Naive B cell (primary cell): ENCODE results near the gene ASB13. TPM values are rescaled to one million over a fixed set of nuclear protein-coding genes. Genes with fewer than 3 reads are reported as not detected.

Source experiments
- ATAC-seq, 2 donors: fragments of 150-1000 bp; cut with Tn5 transposase; 2 replicates each; pipeline ENCODE4 v1.10.0; 2021; ENCODE audit warnings: low read depth in 2 of 2, mild to moderate bottlenecking in 2 of 2, moderate library complexity in 2 of 2
- DNase-seq: peaks from one replicate; pipeline ENCODE4 v3.0.0; 2022
- H3K27ac Mint-ChIP-seq, 6 donors: one replicate each; pipeline ENCODE4 v1.8.0; 2020 to 2022; ENCODE audit warnings: mild to moderate bottlenecking in 6 of 6, mixed read lengths in 6 of 6, moderate library complexity in 5 of 6, inconsistent platforms in 2 of 6
- H3K27me3 Mint-ChIP-seq, 3 donors: one replicate each; pipeline ENCODE4 v1.8.0; 2021 to 2022; ENCODE audit warnings: mixed read lengths in 3 of 3, mild to moderate bottlenecking in 1 of 3
- H3K36me3 Mint-ChIP-seq, 2 donors: one replicate each; pipeline ENCODE4 v1.8.0; 2020 to 2022; ENCODE audit warnings: mixed read lengths in 2 of 2, inconsistent platforms in 1 of 2, mild to moderate bottlenecking in 1 of 2
- H3K4me1 Mint-ChIP-seq, 3 donors: one replicate each; pipeline ENCODE4 v1.8.0; 2020 to 2022; ENCODE audit warnings: mixed read lengths in 3 of 3, inconsistent platforms in 1 of 3, mild to moderate bottlenecking in 1 of 3, moderate library complexity in 1 of 3
- H3K4me3 Mint-ChIP-seq, 8 donors: one replicate each; pipeline ENCODE4 v1.8.0; 2020 to 2022; ENCODE audit warnings: mild to moderate bottlenecking in 8 of 8, mixed read lengths in 8 of 8, moderate library complexity in 8 of 8, inconsistent platforms in 2 of 8
- H3K9me3 Mint-ChIP-seq, 7 donors: one replicate each; pipeline ENCODE4 v1.8.0; 2020 to 2022; ENCODE audit warnings: mixed read lengths in 7 of 7, mild to moderate bottlenecking in 5 of 7, inconsistent platforms in 2 of 7, moderate library complexity in 1 of 7
- polyA plus RNA-seq, 6 donors: library from polyadenylated mRNA; unstranded; fragments of 300-500 nt; fragmentation: Illumina TruSeq; gene quantifications; one replicate each; pipeline ENCODE4 v1.2.3, GENCODE V29; 2021; ENCODE audit warnings: low read depth in 6 of 6

ASB13 gene
- polyA plus RNA-seq, 6 donors from 2014 or later, result 5.4 to 15.0 (median 7.7) TPM

DNA sequence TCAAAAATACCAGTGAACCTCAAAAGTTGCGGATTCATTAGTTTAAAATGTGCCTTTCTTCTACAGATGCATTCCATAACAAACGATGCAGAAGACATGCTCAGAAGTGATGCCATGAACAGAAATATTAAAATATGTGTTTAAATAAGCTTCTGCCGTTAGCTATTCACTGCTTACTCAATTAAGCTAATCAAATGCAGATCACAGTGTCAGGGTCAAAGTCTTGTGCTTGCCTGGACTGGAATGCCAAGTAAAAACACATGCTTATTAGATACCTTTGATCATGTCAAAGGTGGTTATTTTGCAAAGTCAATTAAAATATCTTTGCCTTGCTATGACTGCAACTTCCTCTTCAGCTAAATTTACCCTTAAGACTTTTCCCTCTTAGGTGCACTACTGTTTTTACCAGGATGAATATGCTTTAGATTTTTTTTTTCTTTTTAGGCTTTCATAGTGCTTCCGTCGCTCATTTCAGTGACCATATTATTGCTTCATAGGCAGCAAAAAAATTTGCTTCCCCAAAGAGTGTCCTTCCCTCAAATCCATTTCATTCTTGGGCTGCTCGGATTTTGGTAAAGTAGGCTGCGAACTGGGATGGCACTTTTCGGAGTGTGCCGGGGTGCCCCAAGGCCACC, 905 bp downstream of the ASB13 start:
- Mint-ChIP-seq H3K36me3 (no peaks in the 10 kb centered on the region), H3K9me3 (no peaks in the 10 kb centered on the region), H3K27me3 (peaks cover 0 to 6% (median 0%) of the 10 kb centered on the region in 3 donors), H3K27ac (peak overlapping the region in 2 of 6 donors; percentile 28 to 37), H3K4me3 (peak overlapping the region; percentile 81 to 93 (median 88)), H3K4me1 (peaks cover 12 to 27% (median 18%) of the 10 kb centered on the region in 3 donors)
- DNase-seq (no peak), ATAC-seq (peak; percentile 3 to 17)

DNA sequence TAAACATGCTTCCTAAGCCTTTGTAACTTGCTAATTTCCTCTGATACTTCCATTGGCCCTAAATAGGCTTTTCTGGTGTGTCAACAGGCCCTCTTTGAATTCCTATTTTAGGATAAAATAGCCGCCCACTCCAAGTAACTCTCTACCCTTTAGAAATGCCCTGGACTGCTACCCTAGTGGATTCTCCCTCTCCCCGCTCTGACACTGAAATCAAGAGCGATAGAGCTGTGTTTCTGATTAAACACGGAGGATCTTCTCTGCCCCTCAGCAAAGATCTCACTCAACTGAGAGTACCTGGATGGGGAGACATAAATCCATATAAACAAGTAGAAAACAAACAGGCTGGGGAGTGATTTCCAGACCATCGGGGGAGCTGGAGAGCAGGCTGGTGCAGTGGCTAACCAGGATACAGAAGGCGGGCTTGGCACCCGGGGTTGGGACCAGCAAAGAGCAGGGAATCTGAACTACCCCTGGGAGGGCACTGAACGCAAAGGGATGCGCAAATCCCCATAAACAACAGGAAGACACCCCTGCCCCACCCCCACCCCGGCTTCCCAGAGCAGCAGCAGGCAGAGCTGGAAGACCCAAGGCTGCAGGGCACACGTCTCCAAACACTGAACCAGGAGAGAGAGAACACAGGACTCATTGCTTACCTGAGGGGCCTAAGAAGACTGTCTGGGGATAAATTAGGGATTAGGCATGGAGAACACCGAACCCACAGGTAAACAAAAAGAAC, 2.5 kb downstream of the ASB13 start:
- DNase-seq (no peak), ATAC-seq (no peak)
- H3K27me3 Mint-ChIP-seq, result no peaks in the 10 kb centered on the region
- no peaks in the 10 kb centered on the region for H3K36me3 Mint-ChIP-seq
- H3K4me3 Mint-ChIP-seq, result peak overlapping the region in 2 of 8 donors; percentile 3 to 54
- H3K27ac Mint-ChIP-seq, result peak overlapping the region in 1 of 6 donors; percentile 39
- H3K4me1 Mint-ChIP-seq, result peaks cover 27 to 41% (median 31%) of the 10 kb centered on the region in 3 donors
- no peaks in the 10 kb centered on the region for H3K9me3 Mint-ChIP-seq

DNA sequence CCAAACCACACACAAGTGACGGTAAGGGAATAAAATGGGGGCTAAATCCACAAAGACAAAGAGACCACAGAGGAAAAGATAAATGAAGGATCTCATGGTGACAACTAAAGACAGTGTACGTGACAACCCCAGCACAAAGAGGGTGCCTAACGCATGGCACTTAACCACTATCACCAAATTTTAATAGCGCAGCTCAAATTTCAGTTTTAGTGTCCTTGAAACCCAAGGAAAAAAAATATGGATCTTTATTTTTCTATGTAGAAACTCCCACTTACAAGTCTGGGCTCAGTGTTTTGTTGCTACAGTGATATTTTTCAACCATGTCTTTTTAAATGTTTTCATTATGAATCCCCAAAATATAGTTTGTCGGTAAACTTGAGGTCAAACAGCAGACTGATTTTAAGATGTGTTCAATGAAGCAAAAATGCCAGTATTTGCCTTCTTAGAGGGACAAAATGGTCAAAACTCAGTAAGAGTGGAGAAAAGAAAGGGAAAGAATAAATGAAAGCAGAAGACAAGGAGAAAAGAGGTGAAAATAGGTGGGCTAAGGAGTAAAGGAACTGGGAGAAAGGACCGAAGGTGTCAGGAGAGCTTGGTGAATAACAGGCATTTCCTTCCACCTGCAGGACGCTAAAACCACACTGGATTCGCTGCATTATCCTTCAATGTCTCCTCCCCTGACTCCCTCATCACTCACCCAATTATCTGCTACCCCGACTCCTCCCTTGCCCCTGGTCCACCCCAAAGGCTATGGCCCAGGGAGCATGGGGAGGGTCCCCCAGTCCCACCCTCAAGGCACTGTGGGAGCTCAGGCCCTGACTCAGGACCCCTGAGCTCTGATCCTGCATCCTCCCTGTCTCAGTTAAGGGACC, 3.5 kb downstream of the ASB13 start:
- ATAC-seq, result no peak

DNA sequence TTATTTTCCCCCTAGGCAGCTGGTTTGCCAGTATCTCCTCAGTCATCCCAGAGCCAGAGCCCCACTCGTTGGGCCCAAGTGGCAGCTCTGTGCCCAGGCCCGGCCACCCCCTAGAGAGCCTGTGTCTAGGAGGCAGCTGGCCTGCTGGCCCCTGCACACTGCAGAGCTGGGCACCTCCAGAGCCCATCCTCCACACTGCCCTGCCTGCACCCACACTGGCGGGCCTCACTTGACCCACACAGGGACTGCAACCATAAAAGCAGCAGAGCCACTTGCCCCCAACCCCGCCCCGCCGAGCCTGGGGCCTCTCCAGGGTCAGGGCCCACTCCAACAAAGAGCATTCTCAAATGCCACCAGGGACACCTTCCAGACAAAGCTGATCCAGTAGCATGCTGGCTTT, 5.4 kb downstream of the ASB13 start:
- Mint-ChIP-seq H3K9me3 (no peaks in the 10 kb centered on the region), H3K27ac (peak overlapping the region in 2 of 6 donors; percentile 11 to 92), H3K36me3 (no peaks in the 10 kb centered on the region), H3K4me1 (peaks cover 29 to 34% (median 33%) of the 10 kb centered on the region in 3 donors), H3K27me3 (no peaks in the 10 kb centered on the region), H3K4me3 (no peak overlapping the region)
- DNase-seq (no peak), ATAC-seq (no peak)

More for the DNA sequence above, 3.5 kb downstream of the ASB13 start:
- Mint-ChIP-seq H3K4me1 (peaks cover 27 to 41% (median 31%) of the 10 kb centered on the region in 3 donors), H3K9me3 (no peaks in the 10 kb centered on the region), H3K4me3 (peak overlapping the region in 2 of 8 donors; percentile 34 to 49), H3K27ac (peak overlapping the region in 1 of 6 donors; percentile 30), H3K27me3 (no peaks in the 10 kb centered on the region), H3K36me3 (no peaks in the 10 kb centered on the region)
- DNase-seq, result no peak

DNA sequence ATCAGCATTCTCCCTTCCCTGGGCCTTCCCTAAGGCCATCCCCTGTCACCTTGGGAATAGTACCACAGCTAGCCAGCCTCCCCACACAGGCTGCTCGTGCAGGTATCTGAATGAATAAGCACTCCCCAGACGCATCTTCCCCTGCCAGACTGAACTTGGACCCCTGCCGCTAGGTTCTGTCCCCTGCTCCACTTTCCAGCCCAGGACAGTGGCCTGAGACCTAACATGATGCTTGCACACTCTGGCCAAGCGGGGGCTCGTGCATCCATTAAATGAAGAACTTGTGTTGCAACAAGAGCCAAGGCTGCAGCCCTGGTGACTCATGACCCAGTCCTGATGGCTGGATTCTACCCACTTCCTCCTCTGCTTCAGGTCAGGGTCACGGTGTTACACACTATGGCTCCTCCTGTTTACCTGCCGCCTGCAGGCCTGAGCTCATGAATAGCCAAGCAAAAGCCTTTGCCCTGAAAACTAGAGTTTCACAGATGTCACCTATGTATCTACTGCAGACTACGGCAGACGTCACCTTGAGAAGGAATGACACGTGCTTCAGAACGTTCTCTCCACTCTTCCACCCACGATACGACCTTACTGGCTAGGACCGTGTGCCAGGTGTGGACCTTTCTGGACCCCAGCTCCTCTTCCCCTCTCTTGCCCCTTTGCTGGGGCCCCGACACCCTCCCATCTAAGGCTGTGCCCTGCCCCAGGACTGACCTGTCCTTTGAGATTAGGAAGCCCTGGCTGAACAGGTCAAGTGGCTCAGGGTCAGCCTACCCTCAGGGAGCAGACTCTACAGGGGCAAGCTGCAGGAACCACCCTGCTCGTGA, 6.5 kb downstream of the ASB13 start:
- no peaks in the 10 kb centered on the region for H3K36me3 Mint-ChIP-seq
- H3K27ac Mint-ChIP-seq, result peak overlapping the region in 3 of 6 donors; percentile 22 to 64 (median 60)
- H3K4me3 Mint-ChIP-seq, result peak overlapping the region in 1 of 8 donors; percentile 36
- H3K9me3 Mint-ChIP-seq, result no peaks in the 10 kb centered on the region
- peaks cover 23 to 36% (median 27%) of the 10 kb centered on the region in 3 donors for H3K4me1 Mint-ChIP-seq
- ATAC-seq, result peak; percentile 58 to 77
- DNase-seq, result no peak
- no peaks in the 10 kb centered on the region for H3K27me3 Mint-ChIP-seq

DNA sequence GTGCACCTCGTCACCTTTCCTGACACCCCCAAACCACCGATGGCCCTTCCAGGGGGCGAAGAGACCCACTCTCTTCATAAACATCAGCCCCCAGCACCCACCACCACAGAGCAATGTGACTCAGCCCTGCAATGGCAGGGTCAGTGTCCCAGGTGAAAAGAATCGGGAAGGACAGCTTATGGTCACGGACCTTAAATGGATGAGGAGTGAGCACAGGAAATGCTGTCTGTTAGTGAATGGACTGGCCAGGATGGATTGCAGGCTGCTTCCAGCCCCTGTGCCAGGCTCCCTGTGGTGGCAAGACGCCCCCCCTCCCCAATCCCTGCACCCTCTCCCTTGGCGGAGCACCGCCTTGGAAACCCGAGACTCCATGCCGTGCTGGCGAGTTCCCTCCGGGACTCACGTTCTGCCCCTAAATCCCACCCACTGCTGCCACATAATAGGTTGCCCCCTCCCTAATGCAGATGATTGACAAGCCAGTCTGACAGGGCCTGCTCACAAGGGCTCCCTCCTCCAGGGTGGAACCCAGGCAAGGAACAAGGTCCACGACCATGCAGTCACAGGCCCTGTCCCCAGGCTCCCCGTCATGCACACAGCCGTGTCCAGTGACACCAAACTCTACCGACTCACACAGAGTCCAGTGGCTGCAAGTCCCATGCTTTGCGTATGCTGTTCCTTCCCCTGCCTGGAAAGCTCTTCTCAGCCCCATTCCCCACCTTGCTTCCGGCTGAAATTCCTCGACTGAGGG, 7.3 kb downstream of the ASB13 start:
- Mint-ChIP-seq H3K36me3 (no peaks in the 10 kb centered on the region), H3K27ac (no peak overlapping the region), H3K9me3 (no peaks in the 10 kb centered on the region), H3K4me1 (peaks cover 23 to 38% (median 25%) of the 10 kb centered on the region in 3 donors), H3K4me3 (no peak overlapping the region), H3K27me3 (no peaks in the 10 kb centered on the region)
- no peak for ATAC-seq
- DNase-seq, result no peak

DNA sequence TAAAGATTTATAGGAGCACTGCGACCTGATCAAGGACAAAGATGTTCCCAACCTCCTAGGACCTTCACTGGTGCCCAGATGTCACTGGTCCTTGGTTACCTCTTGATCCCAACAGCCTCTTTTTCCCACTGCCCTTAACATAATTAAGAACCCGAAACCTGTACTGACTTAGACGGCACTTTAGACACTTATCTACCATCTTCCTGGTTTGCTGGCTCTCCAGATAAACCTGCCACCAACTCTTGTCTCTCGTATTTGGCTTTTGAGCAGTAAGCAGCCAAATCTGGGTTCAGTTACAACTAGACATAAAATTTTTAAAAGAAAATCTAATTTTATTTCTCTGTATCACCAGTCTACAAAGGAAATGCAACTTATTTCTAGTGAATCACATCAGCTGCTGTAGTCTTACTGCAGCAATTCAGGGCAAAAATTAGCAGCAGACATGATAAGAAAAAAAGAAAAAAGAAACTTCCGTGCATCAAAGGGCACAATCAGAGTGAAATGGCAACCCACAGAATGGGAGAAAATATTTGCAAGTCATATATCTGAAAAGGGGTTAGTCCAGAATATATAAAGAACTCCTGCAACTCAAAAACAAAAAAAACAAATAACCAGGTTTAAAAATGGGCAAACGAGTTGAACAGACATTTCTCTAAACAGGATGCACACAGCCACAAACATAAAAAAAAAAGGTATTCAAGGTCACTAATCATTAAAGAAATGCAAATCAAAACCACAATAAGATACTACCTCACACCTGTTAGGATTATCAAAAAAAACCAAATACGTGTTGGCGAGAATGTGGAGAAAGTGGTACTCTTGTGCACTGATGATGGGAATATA, 9.4 kb downstream of the ASB13 start:
- ATAC-seq (no peak), DNase-seq (no peak)
- Mint-ChIP-seq H3K36me3 (no peaks in the 10 kb centered on the region), H3K9me3 (no peaks in the 10 kb centered on the region), H3K4me3 (no peak overlapping the region), H3K27me3 (no peaks in the 10 kb centered on the region), H3K27ac (peak overlapping the region in 2 of 6 donors; percentile 47 to 64), H3K4me1 (peaks cover 21 to 38% (median 23%) of the 10 kb centered on the region in 3 donors)

DNA sequence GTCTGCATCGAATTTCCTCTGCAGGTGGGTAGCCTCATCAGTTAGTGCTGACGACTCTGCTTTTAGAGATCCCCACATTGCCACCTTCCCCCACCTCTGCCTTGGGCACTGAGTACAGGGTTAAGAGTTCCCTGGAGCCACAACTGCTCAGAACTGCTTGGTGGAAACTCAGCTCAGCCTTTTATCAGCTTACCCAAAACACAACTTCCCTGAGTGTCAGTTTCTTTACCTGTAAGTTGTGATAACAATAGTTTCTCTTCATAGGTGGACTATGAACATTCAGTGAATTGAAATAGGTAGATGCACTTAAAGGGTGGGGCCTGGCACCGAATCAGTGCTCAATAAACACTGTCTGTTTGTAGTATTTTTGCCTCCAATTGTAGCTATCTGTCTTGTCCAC, 11.3 kb downstream of the ASB13 start:
- Mint-ChIP-seq H3K4me1 (peaks cover 18 to 34% (median 26%) of the 10 kb centered on the region in 3 donors), H3K27ac (peak overlapping the region in 1 of 6 donors; percentile 6), H3K36me3 (peaks cover 0 to 4% of the 10 kb centered on the region in 2 donors), H3K27me3 (no peaks in the 10 kb centered on the region), H3K9me3 (no peaks in the 10 kb centered on the region), H3K4me3 (peak overlapping the region in 1 of 8 donors; percentile 44)
- ATAC-seq (no peak), DNase-seq (no peak)

DNA sequence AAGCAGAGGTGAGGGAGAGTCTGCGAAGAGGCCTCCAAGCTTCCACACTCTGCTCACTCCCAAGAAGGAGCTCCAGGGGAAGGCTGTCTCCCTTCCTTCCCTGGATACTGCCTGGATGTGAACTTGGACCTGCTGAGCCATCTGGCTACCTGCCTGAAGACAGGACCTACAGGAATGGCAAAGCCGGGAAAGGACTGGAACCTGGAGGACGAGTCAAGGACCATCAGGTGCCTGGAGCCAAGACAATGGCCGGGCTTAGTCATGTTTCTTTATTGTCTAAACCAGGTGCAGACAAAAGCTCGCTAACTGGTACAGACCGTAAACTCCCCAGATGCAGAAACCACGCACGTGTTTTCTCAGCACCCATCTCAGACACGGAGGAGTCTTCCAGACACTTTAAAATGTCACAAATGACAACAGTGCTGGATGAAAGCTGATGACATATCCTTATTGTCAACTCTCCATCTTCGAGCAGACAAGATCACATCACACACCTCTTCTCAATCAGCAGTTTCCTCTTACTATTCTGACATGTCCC, 12.1 kb downstream of the ASB13 start:
- H3K36me3 Mint-ChIP-seq, result peaks cover 0 to 8% of the 10 kb centered on the region in 2 donors
- H3K9me3 Mint-ChIP-seq, result no peaks in the 10 kb centered on the region
- H3K27ac Mint-ChIP-seq, result no peak overlapping the region
- no peak for DNase-seq
- no peaks in the 10 kb centered on the region for H3K27me3 Mint-ChIP-seq
- H3K4me1 Mint-ChIP-seq, result peaks cover 13 to 26% (median 18%) of the 10 kb centered on the region in 3 donors
- no peak overlapping the region for H3K4me3 Mint-ChIP-seq
- no peak for ATAC-seq

DNA sequence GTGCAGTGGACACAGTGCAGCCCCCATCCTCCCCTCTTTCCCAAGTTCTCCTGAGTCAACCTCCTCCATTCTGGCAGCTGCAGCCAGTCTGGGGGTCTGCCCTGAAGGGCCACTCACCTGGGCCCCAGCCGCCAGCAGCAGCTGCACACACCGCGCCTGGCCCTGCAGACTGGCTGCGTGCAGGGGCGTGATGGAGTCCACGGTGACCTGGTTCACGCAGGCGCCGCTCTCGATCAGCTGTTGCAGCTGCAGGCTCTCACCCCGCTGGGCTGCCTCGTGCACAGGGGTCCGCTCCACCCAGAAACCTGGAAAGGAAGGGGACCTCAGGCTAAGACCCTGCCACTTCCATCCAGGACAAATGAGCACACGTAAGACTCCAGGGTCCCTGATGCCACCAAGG, 13.6 kb downstream of the ASB13 start:
- no peak overlapping the region for H3K27ac Mint-ChIP-seq

DNA sequence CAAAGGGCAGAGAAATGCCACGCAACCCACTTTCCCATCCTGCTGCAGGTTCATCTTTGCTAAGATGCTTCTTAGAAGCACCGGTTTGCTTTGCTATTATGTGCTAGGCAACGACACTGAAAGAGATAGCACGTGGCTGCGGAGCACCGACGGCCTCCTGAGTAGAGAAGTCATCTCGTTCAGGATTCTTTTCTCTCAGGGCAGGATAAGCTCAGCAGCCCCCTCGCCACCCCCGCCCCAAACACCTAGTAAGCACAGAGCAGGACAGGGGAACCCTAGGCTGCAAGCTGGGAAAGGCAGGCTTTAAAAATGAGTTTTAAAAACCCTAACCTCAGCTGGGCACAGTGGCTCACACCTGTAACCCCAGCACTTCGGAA, 15.0 kb downstream of the ASB13 start:
- Mint-ChIP-seq H3K36me3 (peaks cover 0 to 8% of the 10 kb centered on the region in 2 donors), H3K4me1 (peaks cover 12 to 28% (median 19%) of the 10 kb centered on the region in 3 donors), H3K27me3 (no peaks in the 10 kb centered on the region), H3K9me3 (no peaks in the 10 kb centered on the region), H3K4me3 (no peak overlapping the region), H3K27ac (peak overlapping the region in 2 of 6 donors; percentile 33 to 75)
- ATAC-seq (no peak), DNase-seq (no peak)

More for the DNA sequence above, 13.6 kb downstream of the ASB13 start:
- Mint-ChIP-seq H3K36me3 (peaks cover 0 to 8% of the 10 kb centered on the region in 2 donors), H3K4me1 (peaks cover 11 to 25% (median 15%) of the 10 kb centered on the region in 3 donors), H3K9me3 (no peaks in the 10 kb centered on the region), H3K4me3 (no peak overlapping the region), H3K27me3 (no peaks in the 10 kb centered on the region)
- DNase-seq (no peak), ATAC-seq (no peak)
